ENCODE measurements around the gene GDPD3. TPM values are rescaled to one million over a fixed set of nuclear protein-coding genes. Genes with fewer than 3 reads are reported as not detected.

The GDPD3 gene
- total RNA-seq, 4 donors from 2014 or later: 0.29 to 0.66 TPM; not detected in 2

DNA sequence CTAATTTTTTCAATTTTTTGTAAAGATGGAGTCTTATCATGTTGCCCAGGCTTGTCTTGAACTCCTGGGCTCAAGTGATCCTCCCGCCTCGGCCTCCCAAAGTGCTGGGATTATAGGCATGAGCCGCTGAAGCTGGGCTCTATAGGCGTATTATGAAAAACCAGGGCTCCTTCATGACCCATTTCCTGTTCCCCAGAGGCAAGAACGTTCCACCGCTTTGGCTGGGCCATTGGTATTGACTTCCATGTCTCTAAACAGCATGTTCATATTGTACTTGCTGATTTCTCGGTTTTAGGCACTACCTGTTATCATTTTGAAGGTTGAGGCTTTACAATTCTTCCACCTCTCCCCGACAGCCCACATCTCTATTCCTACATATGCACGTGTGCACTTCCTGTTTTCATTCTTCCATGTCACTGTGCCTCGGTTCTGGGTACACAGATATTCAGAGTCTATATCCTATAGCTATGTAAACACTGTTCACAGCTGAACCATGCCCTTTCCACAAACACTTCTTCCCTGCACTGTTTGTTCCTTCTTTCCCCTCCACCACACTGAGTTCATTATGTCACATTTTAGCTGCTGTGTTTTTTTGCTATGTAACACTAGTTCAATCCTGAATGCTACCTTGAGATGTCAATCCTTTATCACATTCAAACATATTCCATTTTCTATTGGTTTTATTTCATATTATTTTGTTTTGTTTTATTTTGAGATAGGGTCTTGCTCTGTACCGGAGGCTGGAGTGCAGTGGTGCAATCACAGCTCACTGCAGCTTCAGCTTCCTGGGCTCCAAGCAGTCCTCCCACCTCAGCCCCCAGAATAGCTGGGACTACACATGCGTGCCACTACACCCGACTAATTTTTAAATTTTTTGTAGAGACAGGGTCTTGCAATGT, 26.5 kb upstream of the GDPD3 start:
- Histone ChIP-seq H3K27me3 (no peaks in the 10 kb centered on the region), H3K9me3 (no peaks in the 10 kb centered on the region), H3K4me1 (no peaks in the 10 kb centered on the region), H3K27ac (no peak overlapping the region), H3K4me3 (no peak overlapping the region), H3K36me3 (no peaks in the 10 kb centered on the region)
- in situ Hi-C loops (cut with MboI; ENCODE audit: low sequenced_read_pairs in 4 of 4): no loop called here
- intact Hi-C loops (cut with DNase I; ENCODE audit: low total_unique reads): no loop called here
- ATAC-seq: no peak
- no peak for DNase-seq
- no peak for TF ChIP-seq POLR2A (IDR thresholded peaks at IDR 0.05)

DNA sequence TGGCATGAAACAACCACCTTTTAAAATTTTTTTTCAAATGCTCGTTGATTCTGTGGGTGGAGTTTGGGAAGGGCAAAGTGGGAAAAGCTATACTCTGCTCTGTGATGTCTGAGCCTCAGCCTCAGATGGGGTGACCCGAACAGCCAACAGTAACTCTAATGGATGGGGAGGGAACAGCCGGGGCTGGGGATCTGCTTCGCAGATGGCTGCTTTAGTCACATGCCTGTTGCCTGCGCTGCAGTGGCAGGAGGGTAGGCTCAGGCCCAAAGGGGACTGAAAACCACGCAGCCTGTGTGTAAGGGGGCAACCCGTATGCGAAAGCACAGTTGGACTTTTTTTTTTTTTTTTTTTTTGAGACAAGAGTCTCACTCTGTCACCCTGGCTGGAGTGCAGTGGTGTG, 24.6 kb upstream of the GDPD3 start:
- no peak overlapping the region for H3K4me3 ChIP-seq
- no peak for ATAC-seq
- TF ChIP-seq CTCF (IDR thresholded peaks at IDR 0.05 in 4 of 5, conservative IDR thresholded peaks at IDR 0.05 in 1 of 5) (no peak), POLR2A (IDR thresholded peaks at IDR 0.05) (no peak)
- H3K9me3 ChIP-seq: no peaks in the 10 kb centered on the region
- H3K27ac ChIP-seq: no peak overlapping the region
- H3K27me3 ChIP-seq: no peaks in the 10 kb centered on the region
- DNase-seq: no peak
- no peaks in the 10 kb centered on the region for H3K4me1 ChIP-seq
- in situ Hi-C loops (cut with MboI; ENCODE audit: low sequenced_read_pairs in 4 of 4): no loop called here
- H3K36me3 ChIP-seq: no peaks in the 10 kb centered on the region
- intact Hi-C loops (cut with DNase I; ENCODE audit: low total_unique reads): no loop called here

DNA sequence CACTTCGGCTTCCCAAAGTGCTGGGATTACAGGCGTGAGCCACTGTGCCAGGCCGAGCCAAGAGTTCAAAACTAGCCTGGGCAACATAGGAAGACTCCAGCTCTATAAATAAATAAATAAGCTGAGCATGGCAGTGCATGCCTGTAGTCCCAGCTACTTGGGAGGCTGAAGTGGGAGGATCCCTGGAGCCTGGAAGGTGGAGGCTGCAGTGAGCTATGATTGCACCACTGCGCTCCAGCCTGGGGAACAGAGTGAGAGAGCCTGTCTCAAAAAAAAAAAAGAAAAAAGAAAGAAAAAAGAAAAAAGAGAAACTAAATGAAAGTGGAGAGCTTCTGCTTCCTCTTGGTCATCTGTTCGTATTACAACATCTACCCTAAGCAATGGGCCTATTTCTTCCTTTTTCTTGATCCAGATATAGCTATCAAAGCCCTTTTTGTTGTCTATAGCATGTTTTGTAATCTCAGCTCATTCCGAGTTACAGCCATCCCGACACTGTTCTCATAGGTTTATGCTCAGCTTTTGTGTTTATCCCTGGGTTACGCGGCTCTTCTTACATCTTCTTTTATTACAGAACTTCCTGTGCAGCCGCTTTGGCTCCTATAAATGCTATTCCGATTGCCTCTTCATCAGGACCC, 23.8 kb upstream of the GDPD3 start:
- TF ChIP-seq POLR2A (IDR thresholded peaks at IDR 0.05) (no peak), CTCF (IDR thresholded peaks at IDR 0.05 in 4 of 5, conservative IDR thresholded peaks at IDR 0.05 in 1 of 5) (no peak)
- in situ Hi-C loops (cut with MboI; ENCODE audit: low sequenced_read_pairs in 4 of 4) (no loop called here), intact Hi-C loops (cut with DNase I; ENCODE audit: low total_unique reads) (no loop called here)
- DNase-seq (no peak), ATAC-seq (no peak)
- no peaks in the 10 kb centered on the region for H3K36me3 ChIP-seq
- no peak overlapping the region for H3K27ac ChIP-seq
- H3K4me1 ChIP-seq: no peaks in the 10 kb centered on the region
- no peak overlapping the region for H3K4me3 ChIP-seq
- H3K9me3 ChIP-seq: no peaks in the 10 kb centered on the region
- H3K27me3 ChIP-seq: no peaks in the 10 kb centered on the region

DNA sequence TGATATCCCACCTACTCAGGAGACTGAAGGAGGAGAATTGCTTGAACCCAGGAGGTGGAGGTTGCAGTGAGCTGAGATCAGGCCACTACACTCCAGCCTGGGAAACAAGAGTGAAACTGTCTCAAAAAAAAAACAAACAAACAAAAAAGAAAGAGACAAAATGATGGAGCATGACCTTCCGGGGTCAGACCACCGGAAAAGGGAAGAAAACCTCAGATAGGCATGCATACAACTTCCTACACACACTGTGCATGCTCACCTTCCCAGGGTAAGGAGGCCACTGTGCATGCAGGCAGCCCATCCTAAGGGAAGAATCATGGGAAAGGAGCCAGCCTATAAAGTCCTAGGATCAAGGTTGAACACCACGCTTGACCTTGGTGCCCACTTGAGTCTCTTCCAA, 19.3 kb upstream of the GDPD3 start:
- Histone ChIP-seq H3K9me3 (no peaks in the 10 kb centered on the region), H3K27ac (no peak overlapping the region), H3K4me3 (no peak overlapping the region), H3K36me3 (no peaks in the 10 kb centered on the region), H3K4me1 (no peaks in the 10 kb centered on the region), H3K27me3 (no peaks in the 10 kb centered on the region)
- in situ Hi-C loops (cut with MboI; ENCODE audit: low sequenced_read_pairs in 4 of 4) (no loop called here), intact Hi-C loops (cut with DNase I; ENCODE audit: low total_unique reads) (no loop called here)
- TF ChIP-seq POLR2A (IDR thresholded peaks at IDR 0.05): no peak
- TF ChIP-seq CTCF (IDR thresholded peaks at IDR 0.05 in 4 of 5, conservative IDR thresholded peaks at IDR 0.05 in 1 of 5): no peak
- ATAC-seq: no peak
- DNase-seq: no peak

DNA sequence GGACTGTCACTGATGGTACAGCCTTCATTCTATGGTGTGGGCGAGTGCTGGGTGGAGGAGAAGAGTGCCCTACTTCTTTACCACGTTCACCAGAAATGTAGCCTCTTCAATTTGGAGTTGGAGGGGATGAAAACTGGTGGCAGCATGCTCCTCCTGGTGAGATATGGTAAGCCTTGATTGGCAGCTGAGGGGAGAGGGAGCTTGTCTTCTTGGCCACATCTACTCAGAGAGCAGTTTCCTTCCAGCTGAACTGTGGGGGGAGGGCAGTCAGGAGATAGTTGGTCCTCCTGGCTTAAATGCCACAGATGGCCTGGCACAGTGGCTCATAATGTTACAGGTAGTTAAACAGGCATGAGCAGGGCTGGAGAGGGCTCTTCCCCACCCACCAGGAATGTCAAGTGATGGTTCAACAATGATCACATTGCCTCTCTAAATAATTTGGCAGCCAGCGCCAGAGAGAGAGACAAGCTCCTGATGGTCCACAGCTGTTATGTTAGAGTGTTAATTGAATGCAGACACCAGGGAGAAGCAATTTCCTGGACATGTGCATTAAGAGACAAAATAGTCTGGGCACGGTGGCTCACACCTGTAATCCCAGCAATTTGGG, 18.6 kb upstream of the GDPD3 start:
- Histone ChIP-seq H3K36me3 (no peaks in the 10 kb centered on the region), H3K27me3 (no peaks in the 10 kb centered on the region), H3K4me1 (no peaks in the 10 kb centered on the region), H3K9me3 (no peaks in the 10 kb centered on the region), H3K4me3 (no peak overlapping the region), H3K27ac (no peak overlapping the region)
- ATAC-seq (no peak), DNase-seq (no peak)
- in situ Hi-C loops (cut with MboI; ENCODE audit: low sequenced_read_pairs in 4 of 4): no loop called here
- intact Hi-C loops (cut with DNase I; ENCODE audit: low total_unique reads): no loop called here
- no peak for TF ChIP-seq CTCF (IDR thresholded peaks at IDR 0.05 in 4 of 5, conservative IDR thresholded peaks at IDR 0.05 in 1 of 5)
- TF ChIP-seq POLR2A (IDR thresholded peaks at IDR 0.05): no peak
